Esophagus (tissue), 2 donors: ENCODE results near the gene SEC14L1. TPM values are rescaled to one million over a fixed set of nuclear protein-coding genes. Genes with fewer than 3 reads are reported as not detected.

Source experiments
- H3K27ac ChIP-seq, 2 donors: one replicate each; pipeline ENCODE4 v1.5.1; 2013; ENCODE audit warnings: low read depth in 2 of 2, mild to moderate bottlenecking in 2 of 2, inconsistent platforms in 1 of 2, low read length in 1 of 2, moderate library complexity in 1 of 2
- H3K27me3 ChIP-seq, 2 donors: one replicate each; pipeline ENCODE4 v1.6.1; 2013; ENCODE audit warnings: low read length in 2 of 2, control low read depth in 1 of 2, mild to moderate bottlenecking in 1 of 2; ENCODE audit not compliant: insufficient read depth in 2 of 2, control insufficient read depth in 1 of 2
- H3K36me3 ChIP-seq, 2 donors: one replicate each; pipeline ENCODE4 v1.6.1; 2013; ENCODE audit warnings: low read length in 1 of 2; ENCODE audit not compliant: control insufficient read depth in 2 of 2, insufficient read depth in 2 of 2
- H3K4me1 ChIP-seq, 2 donors: one replicate each; pipeline ENCODE4 v1.6.1; 2013; ENCODE audit warnings: low read length in 1 of 2; ENCODE audit not compliant: control insufficient read depth in 2 of 2, insufficient read depth in 2 of 2
- H3K4me3 ChIP-seq, 2 donors: one replicate each; pipeline ENCODE4 v1.5.1; 2013; ENCODE audit warnings: low read length in 2 of 2, mild to moderate bottlenecking in 2 of 2, low read depth in 1 of 2, moderate library complexity in 1 of 2
- H3K9me3 ChIP-seq, 2 donors: one replicate each; pipeline ENCODE4 v1.6.1; 2013; ENCODE audit warnings: mild to moderate bottlenecking in 2 of 2, low read depth in 1 of 2, low read length in 1 of 2, moderate library complexity in 1 of 2; ENCODE audit not compliant: control insufficient read depth in 2 of 2, insufficient read depth in 1 of 2
- WGBS, 2 donors: extraction: QIAGEN DNeasy Blood & Tissue Kit; methylation state at CpG; one replicate each; pipeline ENCODE4 v1.1.7; 2013; 5-methylcytosine and 5-hydroxymethylcytosine counted together
- polyA plus RNA-seq, 2 donors: library from polyadenylated mRNA; stranded (reverse); fragments of 200-250 nt; gene quantifications; one replicate each; pipeline ENCODE4 v1.2.3, GENCODE V29; 2013
- donor health status: healthy with polysubstance abuse.
- donor health status: Bipolar disorder and iron deficiency.

The SEC14L1 gene
- polyA plus RNA-seq, 2 donors = 15.5 to 49.5 TPM

- 55 to 58% methylated on average over 18 of the region's 18 CpGs for WGBS, 2 donors
- Histone ChIP-seq H3K4me3 (no peak overlapping the region), H3K4me1 (peaks cover 0 to 8% of the 10 kb centered on the region in 2 donors), H3K27ac (peak overlapping the region; percentile 9 to 52), H3K9me3 (no peaks in the 10 kb centered on the region), H3K27me3 (no peaks in the 10 kb centered on the region), H3K36me3 (no peaks in the 10 kb centered on the region)
Observed at GRCh38 chr17:77127735-77128361, 12.9 kb upstream of the SEC14L1 start.

GRCh38 chr17:77128896-77129567 lies 11.7 kb upstream of the SEC14L1 start:
- H3K27me3 ChIP-seq = no peaks in the 10 kb centered on the region
- no peaks in the 10 kb centered on the region for H3K9me3 ChIP-seq
- no peak overlapping the region for H3K4me3 ChIP-seq
- WGBS, 2 donors = 53 to 54% methylated on average over 10 of the region's 10 CpGs
- H3K27ac ChIP-seq = peak overlapping the region in 1 of 2 donors; percentile 28
- H3K4me1 ChIP-seq = peaks cover 0 to 12% of the 10 kb centered on the region in 2 donors
- H3K36me3 ChIP-seq = no peaks in the 10 kb centered on the region

- Histone ChIP-seq H3K4me3 (no peak overlapping the region), H3K36me3 (no peaks in the 10 kb centered on the region), H3K27ac (peak overlapping the region in 1 of 2 donors; percentile 16), H3K9me3 (no peaks in the 10 kb centered on the region), H3K4me1 (peaks cover 0 to 12% of the 10 kb centered on the region in 2 donors), H3K27me3 (no peaks in the 10 kb centered on the region)
- WGBS, 2 donors = 56 to 59% methylated on average over 13 of the region's 13 CpGs
Observed at GRCh38 chr17:77129568-77130301, 11.0 kb upstream of the SEC14L1 start.

- H3K4me1 ChIP-seq = peaks cover 0 to 11% of the 10 kb centered on the region in 2 donors
- no peak overlapping the region for H3K27ac ChIP-seq
- no peak overlapping the region for H3K4me3 ChIP-seq
- H3K27me3 ChIP-seq = no peaks in the 10 kb centered on the region
- H3K9me3 ChIP-seq = no peaks in the 10 kb centered on the region
- no peaks in the 10 kb centered on the region for H3K36me3 ChIP-seq
- 92 to 93% methylated on average over 9 of the region's 9 CpGs for WGBS, 2 donors
Observed at GRCh38 chr17:77130525-77130924, 10.2 kb upstream of the SEC14L1 start.

- Histone ChIP-seq H3K36me3 (no peaks in the 10 kb centered on the region), H3K4me1 (peaks cover 0 to 6% of the 10 kb centered on the region in 2 donors), H3K9me3 (no peaks in the 10 kb centered on the region), H3K27ac (no peak overlapping the region), H3K4me3 (no peak overlapping the region), H3K27me3 (no peaks in the 10 kb centered on the region)
- WGBS, 2 donors = 37 to 41% methylated on average over 5 of the region's 5 CpGs
Observed at GRCh38 chr17:77131904-77132303, 8.9 kb upstream of the SEC14L1 start.

GRCh38 chr17:77132411-77133086 lies 8.2 kb upstream of the SEC14L1 start:
- Histone ChIP-seq H3K27ac (no peak overlapping the region), H3K9me3 (no peaks in the 10 kb centered on the region), H3K4me1 (peaks cover 0 to 6% of the 10 kb centered on the region in 2 donors), H3K27me3 (no peaks in the 10 kb centered on the region), H3K4me3 (no peak overlapping the region), H3K36me3 (no peaks in the 10 kb centered on the region)
- WGBS, 2 donors = 55 to 75% methylated on average over 9 of the region's 9 CpGs

- H3K9me3 ChIP-seq = no peaks in the 10 kb centered on the region
- no peaks in the 10 kb centered on the region for H3K36me3 ChIP-seq
- H3K4me3 ChIP-seq = no peak overlapping the region
- no peaks in the 10 kb centered on the region for H3K27me3 ChIP-seq
- H3K27ac ChIP-seq = no peak overlapping the region
- H3K4me1 ChIP-seq = peaks cover 0 to 6% of the 10 kb centered on the region in 2 donors
- WGBS, 2 donors = 84 to 87% methylated on average over 15 of the region's 15 CpGs
Observed at GRCh38 chr17:77133087-77133638, 7.6 kb upstream of the SEC14L1 start.

- Histone ChIP-seq H3K27me3 (no peaks in the 10 kb centered on the region), H3K9me3 (no peaks in the 10 kb centered on the region), H3K36me3 (no peaks in the 10 kb centered on the region), H3K4me3 (no peak overlapping the region), H3K4me1 (peaks cover 0 to 4% of the 10 kb centered on the region in 2 donors), H3K27ac (no peak overlapping the region)
- WGBS, 2 donors = 66 to 78% methylated on average over 8 of the region's 8 CpGs
Observed at GRCh38 chr17:77136420-77136767, 4.4 kb upstream of the SEC14L1 start.

GRCh38 chr17:77137111-77137510 lies 3.7 kb upstream of the SEC14L1 start:
- no peak overlapping the region for H3K27ac ChIP-seq
- no peaks in the 10 kb centered on the region for H3K9me3 ChIP-seq
- H3K4me3 ChIP-seq = no peak overlapping the region
- no peaks in the 10 kb centered on the region for H3K36me3 ChIP-seq
- peaks cover 0 to 4% of the 10 kb centered on the region in 2 donors for H3K4me1 ChIP-seq
- WGBS, 2 donors = 78 to 87% methylated on average over 3 of the region's 3 CpGs
- H3K27me3 ChIP-seq = no peaks in the 10 kb centered on the region
